NAMALWA (cell line): ENCODE data around the gene RAB11FIP4.
A peak's percentile ranks its signal among the peaks of the same experiment; 100 is the strongest.
"Not testable (repeated sequence)": the region's sequence is repeated elsewhere in the genome, so short reads cannot be mapped to it uniquely, and the experiment has no call there.

Experiments used
- DNase-seq: peaks from one replicate; pipeline ENCODE4 v3.0.0-alpha.2; 2015; ENCODE audit warnings: low spot score

RAB11FIP4 gene

GRCh38 chr17:31391496-31391949 lies at the start of gene RAB11FIP4:
Gene RAB11FIP4 (plus strand): TSS chr17:31391675. CDS start chr17:31391853, 178 bp downstream.
- no peak for DNase-seq

- not testable (repeated sequence) for DNase-seq
Measured at GRCh38 chr17:31345191-31345747, 46.2 kb upstream of the RAB11FIP4 start.

DNA sequence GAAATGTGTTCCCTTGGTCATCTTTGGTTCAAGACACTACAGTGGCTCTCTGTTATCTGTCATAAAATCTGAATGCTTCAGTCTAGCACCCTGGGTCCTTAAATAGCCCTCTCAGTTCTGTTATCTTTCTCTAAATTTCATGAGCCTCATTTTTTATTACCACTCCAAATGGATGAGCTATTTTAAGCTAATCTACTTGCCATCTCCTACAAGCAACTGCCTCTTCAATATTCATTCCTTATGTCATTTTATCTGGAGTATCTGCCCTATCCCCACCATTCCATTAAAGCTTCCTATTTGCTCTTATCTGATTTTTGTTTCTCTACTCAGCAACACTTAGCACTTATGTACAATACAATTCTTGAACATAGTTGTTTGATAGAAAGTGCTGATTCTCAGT lies 42.0 kb upstream of the RAB11FIP4 start:
- no peak for DNase-seq

DNA sequence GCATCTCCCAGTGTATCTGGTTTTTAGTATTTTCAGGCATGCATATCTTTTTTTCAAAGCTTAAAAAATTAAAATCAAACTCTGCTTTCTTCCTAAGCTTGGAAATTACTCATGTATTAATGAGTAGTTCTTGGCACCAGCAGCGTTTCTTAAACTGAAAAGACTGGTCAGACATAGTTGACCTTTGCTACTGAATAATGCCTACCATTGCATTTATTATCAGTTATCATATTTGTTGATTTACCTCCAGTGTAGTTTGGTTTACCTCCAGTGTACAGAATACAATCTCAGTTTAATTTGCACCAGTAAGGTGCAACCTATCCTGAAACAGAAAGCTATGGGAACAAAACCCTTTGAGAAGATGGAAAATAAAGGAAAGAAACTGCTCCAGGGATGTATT lies 35.5 kb upstream of the RAB11FIP4 start:
- no peak for DNase-seq

- DNase-seq, result no peak
Measured at GRCh38 chr17:31357091-31357490, 34.4 kb upstream of the RAB11FIP4 start.

- no peak for DNase-seq
Measured at GRCh38 chr17:31357839-31358394, 33.6 kb upstream of the RAB11FIP4 start.

DNA sequence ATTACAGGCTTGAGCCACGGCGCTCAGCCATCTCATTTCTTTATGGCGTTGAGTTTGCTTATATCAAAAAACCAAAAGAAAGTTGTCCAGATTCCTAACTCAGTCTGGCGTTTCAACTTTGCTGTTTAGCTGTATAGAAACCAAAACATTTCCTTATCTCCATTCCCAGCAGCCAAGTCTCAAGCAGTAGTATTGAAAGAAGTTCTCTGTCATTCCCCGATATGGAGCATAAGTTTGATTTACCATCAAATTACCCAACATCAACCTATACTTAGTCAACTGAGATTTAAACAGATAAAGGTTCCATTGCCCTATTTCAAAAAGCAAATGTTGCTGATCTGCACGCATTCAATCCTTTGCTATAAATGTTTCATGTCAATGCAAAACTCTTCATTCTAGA lies 27.5 kb upstream of the RAB11FIP4 start:
- no peak for DNase-seq

DNA sequence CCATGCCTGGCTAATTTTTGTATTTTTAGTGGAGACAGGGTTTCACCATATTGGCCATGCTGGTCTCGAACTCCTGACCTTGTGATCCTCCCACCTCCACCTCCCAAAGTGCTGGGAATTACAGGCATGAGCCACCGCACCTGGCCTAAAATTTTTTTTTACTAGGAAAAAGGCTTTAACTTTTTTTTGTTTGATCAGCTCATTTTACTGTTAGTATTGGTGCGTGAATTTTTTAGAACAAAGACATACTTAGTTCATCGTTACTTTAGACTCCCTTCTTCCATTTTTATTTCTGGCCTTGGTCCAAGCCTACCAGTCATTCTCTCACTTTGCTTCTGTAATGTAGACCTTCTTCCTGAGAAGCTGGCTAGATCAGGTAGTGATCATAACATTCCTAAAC lies 25.4 kb upstream of the RAB11FIP4 start:
- no peak for DNase-seq

DNA sequence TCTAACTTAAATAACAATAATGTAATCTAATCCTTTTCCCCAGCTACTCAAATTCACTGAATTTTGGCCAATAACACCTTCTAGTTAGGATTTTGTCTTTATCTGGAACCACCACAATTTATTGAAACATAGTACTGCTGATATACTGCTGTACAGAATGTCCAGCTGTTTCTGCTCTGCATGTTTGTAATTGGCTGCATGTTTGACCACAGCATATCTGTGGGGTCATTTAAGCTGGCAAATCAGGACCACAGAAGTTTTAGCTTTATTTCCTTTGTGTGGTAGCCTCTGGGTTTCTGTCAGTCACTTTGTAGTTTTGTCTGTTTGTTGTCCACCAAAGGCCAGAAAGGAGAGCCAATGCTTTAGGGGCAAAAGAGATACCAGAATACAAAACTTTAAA lies 22.2 kb upstream of the RAB11FIP4 start:
- no peak for DNase-seq

DNA sequence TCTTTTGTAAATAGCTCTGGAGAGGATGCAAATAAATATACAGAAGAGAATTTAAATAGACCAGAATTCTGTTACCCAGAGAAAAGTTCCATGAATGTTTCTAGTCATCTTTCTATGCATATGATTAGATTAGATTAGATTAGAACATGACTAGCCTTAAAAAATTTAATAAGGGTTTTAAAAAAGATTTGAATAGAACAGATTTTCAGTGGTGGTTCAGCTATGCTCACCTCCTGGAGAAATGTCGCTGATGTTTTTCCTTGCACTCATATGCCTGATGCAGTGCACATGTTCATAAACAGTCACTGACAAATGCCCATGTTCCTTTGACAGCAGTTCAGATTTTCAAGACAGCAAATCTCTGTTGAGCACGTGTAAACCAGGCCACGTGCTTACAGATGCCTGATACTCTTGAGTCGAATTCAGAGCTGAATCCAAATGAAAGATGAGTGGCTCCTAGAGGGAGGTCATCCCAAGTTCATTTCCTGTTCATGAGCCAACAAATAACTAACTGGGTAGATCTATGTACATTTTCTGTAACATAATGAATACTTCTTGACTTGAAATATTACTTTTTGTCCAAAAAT lies 19.9 kb upstream of the RAB11FIP4 start:
- DNase-seq, result no peak

DNA sequence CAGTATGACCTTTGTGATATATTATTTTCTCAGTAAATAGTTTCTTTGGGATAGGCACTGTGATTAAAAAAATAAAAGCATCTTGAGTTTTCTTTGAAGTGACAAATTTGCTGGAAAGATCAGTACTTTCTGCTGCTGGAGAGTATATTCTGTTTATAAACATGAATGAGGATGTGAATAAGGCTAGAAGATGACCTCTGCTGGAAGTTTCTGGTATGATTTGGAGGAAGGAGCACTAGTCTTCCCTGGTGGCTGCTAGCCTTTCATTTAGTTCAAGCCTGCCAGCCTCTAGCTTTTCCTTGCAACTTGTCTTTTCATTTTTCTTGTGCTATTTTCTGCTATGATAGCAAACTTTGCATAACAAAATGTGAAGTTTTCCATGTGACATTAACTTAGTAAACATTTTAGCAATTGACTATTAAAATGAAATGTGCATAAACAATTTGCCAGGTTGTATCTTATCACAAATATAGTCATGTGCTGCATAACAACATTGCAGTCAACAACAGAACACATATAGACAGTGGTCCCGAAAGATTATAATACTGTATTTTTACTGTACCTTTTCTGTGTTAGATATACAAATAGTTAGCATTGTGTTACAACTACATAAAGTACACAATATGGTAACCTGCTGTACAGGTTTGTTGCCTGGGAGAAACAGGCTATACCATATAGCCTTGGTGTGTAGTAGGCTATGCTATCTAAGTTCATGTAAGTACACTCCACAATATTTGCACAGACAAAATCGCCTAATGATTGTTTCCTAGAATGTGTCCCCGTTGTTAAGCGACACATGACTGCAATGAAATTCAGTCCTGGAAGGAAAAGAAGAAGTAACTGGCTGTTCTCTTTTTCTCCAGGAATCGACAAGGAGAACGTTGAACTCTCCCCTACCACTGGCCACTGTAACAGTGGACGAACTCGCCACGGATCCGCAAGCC lies 18.1 kb upstream of the RAB11FIP4 start:
- DNase-seq, result peak; percentile 80

DNA sequence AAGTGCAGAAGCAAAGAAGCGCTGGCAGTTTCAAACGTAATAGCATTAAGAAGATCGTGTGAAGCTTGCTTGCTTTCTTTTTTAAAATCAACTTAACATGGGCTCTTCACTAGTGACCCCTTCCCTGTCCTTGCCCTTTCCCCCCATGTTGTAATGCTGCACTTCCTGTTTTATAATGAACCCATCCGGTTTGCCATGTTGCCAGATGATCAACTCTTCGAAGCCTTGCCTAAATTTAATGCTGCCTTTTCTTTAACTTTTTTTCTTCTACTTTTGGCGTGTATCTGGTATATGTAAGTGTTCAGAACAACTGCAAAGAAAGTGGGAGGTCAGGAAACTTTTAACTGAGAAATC lies 17.4 kb upstream of the RAB11FIP4 start:
- DNase-seq, result no peak

- DNase-seq, result no peak
Measured at GRCh38 chr17:31374503-31374902, 17.0 kb upstream of the RAB11FIP4 start.

- no peak for DNase-seq
Measured at GRCh38 chr17:31378638-31379037, 12.8 kb upstream of the RAB11FIP4 start.

DNA sequence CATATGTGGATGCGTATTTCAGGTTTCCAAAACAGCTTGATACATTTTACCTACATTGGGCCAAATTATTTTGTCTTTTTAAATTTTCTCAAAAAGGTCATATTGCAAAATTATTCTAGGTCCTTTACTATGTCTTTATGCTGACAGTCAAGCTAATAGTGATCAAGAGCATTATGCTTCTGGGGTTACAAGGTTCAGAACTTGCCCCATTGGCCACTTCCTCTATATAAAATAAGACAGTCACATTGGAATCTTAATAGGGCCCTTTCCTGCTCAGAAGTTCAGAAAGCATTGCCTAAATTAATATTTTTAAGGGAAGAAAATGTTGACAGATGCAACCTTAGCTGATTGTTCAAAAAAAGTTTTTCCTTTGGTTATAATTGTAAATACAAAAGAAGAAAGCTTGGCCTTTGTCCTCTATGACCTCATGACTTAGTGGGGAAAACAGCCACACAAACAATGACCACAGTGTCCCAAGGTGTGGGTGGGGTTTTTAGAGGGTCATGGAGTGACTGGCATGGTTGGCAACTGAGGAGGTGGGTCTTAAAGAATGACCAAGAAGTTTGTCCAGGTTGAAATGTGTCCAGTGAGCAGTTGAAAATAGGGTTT lies 11.8 kb upstream of the RAB11FIP4 start:
- no peak for DNase-seq

- no peak for DNase-seq
Measured at GRCh38 chr17:31381165-31381668, 10.3 kb upstream of the RAB11FIP4 start.

GRCh38 chr17:31382668-31383275 lies 8.7 kb upstream of the RAB11FIP4 start:
- DNase-seq, result not testable (repeated sequence)

DNA sequence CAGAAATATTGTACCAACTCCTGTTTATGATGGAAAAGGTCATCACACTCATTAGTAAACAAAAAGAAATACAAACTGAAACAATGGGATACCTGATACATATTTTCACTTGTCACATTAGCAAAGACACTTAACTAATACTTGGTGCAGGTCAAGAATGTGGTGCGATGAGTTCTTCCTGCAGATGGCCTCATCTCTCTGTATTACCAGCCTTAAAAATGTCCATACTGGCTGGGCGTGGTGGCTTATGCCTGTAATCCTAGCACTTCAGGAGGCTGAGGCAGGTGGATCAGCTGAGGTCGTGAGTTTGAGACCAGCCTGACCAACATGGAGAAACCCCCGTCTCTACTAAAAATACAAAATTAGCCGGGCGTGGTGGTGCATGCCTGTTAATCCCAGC lies 8.0 kb upstream of the RAB11FIP4 start:
- peak; percentile 26 for DNase-seq

DNA sequence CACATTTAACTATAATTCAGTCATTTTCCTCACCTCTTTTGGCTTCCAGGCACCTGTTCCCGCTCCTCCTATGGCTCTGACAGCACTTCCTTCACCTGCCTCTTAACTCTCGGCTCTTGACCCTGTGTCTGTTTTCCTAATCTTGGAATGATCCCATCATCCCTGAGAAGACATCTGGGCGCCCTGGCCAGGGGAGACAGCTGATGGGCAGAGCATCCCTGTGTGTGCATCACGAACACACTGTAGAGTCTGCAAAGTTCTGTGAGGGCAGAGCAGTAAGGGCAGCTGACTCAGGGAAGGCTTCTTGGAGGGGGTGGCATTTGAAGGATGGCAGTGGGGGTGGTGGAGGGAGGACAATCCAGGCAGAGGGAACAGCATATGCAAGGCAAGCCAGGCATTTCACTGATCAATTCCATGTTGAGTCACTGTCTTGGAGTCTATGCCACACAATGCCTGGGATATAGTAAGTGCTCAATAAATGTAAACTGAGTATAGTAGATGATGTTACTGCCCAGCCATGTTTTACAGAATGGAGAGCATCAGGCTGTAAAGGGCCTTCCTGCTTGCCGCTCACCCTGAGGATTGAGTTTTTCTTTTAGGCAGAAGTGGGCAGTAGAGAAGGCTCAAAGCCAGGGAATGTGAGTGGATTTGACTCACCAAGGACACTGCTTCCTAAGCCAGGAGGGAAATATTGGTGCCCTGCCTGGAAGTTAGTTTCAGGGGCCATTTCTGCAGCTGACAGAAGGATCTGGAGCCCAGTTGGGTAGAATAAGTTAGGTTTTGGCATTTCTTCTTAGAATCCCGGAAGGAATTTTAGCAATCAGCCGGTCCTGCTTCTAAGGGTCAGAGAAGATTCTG lies 5.8 kb upstream of the RAB11FIP4 start:
- no peak for DNase-seq

- DNase-seq, result no peak
Measured at GRCh38 chr17:31386542-31387075, 4.9 kb upstream of the RAB11FIP4 start.
